HG03442 (cell line): Measurements from ENCODE around the gene BABAM1.
A peak's percentile ranks its signal among the peaks of the same experiment; 100 is the strongest.

Experiments
- ATAC-seq: cut with Tn5 transposase; IDR thresholded peaks from one replicate; pipeline ENCODE4 v1.9.1; 2021; ENCODE audit warnings: mild to moderate bottlenecking, moderate library complexity; ENCODE audit not compliant: unreplicated experiment

BABAM1 gene

DNA sequence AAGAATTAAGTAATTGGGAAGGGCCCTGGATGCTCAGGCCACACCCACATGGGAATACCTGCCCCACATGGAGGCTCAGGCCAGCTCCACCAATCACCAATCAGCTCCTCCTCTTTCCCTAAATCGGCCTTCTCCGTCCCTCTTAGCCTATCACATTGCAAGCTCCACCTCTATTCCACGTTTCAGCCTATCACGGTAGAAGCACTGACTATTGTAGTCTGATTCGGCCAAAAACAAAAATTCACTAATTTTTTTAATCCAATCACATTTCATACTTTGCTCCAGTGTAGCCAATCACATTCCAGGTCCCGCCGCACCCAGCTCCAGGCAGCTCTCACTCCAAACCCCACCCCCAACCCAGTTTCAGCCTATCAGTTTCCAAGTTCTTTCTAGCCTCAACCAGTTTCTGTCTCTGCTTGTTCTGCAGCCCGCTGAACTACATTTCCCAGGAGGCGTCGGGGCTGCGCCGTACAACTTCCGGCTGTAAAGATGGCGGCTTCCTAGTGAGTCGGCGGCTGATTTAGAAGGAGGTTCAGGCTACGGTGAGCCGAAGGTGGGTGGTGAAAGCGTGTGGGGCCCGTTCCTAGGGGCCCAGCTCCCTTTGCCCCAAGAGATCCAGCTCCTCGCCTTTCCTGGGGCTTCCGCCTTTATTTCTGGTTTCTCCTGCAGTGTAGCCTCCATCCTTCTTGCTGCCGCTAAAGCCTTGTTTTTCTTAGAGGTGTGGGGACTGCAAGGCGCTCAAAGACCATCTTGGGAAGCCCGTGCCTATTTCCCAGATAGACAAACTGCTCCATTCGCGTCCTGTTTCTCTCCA is at the start of gene BABAM1:
BABAM1 (plus strand) TSS at position 469 of the 814 bp plus-strand sequence. CDS start 1,364 bp downstream, outside the sequence.
- peak; percentile 89 for ATAC-seq

DNA sequence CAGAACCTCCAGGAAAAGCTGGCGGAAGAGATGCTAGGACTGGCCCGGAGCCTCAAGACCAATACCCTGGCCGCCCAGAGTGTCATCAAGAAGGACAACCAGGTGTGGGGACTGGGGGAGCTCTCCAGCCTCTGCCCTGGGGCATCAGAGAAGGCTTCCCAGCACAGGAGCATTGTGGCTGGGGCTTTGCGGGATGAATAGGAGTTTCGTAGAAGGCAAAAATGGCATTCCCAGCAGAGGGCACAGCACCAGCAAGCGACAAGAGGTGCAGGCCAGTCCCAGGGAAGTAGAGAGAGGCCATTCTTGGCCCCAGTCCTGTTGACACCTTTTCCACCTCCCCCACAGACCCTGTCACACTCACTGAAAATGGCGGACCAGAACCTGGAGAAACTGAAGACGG is 48.0 kb upstream of the BABAM1 start:
- no peak for ATAC-seq

DNA sequence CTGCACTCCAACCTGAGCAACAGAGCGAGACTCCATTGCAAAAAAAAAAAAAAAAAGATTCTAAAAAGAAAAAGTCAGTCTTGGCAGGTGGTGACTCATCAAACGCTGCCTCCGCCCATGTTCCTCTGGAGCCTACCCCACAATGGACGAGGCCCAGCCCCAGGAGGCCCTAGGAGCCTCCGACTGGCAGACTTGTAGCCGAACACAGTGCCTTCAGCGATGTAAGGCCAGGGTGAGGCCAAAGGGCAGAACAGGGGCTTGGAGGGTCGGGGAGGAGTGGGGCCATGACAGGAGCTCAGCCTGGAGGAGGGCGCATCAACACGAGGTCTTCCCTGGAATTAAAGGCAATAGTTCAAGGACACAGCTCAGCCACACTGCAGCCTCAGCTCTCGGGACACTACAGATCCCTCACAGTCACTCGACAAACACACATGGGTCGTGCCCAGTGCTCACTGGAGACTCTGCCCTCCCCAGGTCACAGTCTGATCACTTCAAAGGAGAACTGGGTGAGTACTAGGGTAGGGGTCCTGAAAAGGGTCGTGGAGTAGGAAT is 47.0 kb upstream of the BABAM1 start:
- no peak for ATAC-seq

DNA sequence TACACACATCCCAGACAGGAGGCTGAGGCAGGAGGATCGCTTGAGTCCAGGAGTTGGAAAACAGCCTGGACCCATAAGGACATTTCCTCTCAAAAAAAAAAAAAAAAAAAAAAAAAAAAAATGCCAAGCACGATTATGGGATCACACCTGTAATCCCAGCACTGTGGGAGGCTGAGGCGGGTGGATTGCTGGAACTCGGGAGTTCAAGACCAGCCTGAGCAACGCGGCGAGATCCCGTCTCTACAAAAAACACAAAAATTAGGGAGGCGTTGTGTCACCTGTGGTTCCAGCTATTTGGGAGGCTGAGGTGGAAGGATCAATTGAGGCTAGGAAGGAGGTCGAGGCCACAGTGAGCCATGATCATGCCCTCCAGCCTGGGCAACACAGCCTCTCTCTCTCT is 42.2 kb upstream of the BABAM1 start:
- no peak for ATAC-seq

- peak; percentile 87 for ATAC-seq
Measured at GRCh38 chr19:17226002-17226933, 41.0 kb upstream of the BABAM1 start, which contains the start of gene OCEL1. Gene OCEL1 (plus strand): TSS chr19:17226226. CDS start chr19:17226248, 22 bp downstream.

DNA sequence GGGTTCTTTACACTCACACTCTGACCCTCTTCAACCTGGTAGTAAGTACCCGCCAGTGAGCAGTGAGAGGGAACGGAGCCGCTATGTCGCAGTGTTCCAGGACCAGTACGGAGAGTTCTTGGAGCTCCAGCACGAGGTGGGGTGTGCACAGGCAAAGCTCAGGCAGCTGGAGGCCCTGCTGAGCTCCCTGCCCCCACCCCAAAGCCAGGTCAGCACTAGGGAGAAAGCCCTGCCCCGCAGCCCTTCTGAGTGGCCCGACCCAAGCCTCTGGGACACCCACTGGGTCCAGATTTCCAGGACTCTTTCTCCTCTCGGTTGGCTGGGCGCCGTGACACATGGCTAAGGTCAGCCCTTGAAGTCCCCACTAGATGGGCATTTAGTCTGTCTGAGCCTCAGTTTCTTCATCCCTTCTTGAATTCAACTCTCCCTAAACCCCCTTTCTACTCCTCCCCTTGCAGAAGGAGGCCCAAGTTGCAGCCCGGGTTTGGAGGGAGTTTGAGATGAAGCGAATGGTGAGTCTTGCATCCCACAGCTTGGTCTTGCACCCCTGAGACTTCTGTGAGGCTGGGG is 39.4 kb upstream of the BABAM1 start:
- no peak for ATAC-seq

- no peak for ATAC-seq
Measured at GRCh38 chr19:17229890-17230289, 37.4 kb upstream of the BABAM1 start.

DNA sequence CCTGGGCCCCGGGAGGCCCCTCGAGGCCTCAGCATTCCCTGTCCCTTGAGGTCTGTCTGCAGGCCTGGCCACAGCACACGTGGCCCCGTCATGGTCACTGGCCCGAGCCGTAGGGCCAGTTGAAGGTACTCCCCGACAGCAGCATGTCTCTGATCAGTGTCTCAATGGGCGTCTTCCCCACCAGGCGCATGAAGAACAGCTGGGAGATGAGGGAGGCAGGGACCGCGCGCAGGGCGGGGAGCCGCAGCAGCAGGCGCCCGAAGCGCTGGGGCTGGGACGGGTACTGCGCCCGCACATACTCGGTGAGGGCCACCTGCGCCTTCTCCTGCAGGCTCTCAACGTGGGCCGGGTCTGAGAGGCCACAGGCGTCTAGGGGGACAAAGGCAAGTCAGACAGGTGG is 35.0 kb upstream of the BABAM1 start:
- ATAC-seq = no peak

DNA sequence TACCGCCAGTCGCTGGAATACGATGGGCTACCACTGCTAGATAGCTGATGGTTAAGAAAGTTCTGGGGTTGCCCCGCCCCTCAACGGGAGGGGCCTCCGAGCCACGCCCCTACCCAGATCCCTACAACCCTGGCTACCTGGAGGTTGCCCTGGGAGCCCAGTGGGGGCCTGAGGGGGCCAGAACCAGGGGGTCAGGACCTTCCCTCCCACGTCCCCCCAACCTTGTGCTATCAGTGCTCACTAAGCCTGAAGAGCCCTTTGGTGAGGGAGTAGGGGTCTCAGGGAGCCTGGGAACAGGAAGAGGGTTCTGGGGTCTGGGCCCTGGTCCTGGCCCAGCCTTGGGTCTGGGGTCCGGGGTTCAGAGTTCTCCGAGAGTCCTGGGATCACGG is 32.3 kb upstream of the BABAM1 start:
- ATAC-seq = no peak

DNA sequence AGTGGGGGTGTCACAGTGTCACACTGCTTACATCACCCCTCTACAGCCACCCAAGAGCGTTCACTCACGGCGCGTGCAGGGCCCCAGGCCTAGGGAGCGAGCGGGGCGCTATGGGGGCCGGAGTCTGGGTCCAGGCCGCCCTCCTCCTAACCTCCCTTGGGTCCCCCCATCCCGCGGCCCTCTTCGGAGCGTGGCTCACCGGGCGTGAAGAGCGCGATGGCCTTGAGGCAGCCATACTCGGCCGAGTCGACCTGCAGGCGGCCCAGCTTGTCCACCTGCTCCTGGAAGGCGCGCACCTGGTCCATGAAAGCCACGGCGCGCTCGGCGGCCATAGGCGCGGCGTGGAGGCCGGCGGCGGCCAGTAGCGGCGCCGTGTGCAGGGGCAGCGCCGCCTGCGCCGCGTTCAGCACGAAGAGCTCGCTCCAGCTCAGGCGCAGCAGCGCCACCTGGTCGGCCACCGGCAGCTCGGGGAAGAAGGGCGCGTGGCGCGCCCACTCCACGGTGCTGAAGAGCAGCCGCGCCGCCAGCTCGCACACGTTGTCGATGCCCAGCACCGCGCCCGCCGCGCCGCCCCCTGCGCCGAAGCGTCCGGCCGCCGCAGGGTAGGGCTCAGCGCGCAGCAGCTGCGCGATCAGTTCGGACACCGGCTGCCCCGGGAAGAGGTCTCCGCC is 31.8 kb upstream of the BABAM1 start:
- peak; percentile 62 for ATAC-seq

DNA sequence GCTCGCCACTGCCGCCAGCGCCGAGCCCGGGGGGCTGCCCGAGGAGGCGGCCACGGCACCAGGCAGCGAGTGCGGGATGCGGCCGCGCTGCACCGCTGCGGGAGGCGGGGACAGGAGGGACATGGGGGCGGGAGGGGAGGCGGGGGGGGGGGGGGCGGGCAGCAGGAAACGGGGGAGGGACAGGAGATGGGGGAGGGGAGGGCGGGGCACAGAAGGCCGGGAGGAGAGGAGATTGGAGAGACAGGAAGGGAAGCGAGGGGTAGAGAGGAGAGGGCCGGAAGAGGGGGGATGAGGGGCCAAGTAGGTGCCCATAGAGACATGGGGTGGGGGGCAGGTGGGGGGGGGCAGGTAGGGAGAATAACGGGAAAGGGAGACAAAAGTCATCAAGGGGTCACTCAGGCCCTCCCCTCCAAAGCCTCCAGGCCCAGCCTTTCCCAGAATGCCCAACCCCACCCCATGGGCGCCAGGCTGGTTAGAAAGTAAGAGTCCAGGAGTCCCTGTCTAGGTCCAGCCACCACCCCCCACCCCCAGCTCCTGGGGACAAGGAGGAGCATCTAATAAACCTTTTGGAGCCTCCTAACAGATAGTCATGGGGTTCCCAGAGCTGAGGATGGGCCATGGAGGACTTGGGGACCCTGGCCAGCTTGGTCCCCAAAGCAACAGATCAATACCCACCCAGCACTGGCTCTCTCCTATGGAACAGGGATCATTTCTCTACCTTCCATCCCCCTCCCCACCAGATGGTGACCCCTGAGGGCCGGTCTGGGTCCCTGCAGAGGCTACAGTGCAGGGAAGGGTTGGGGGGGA is 31.1 kb upstream of the BABAM1 start:
- no peak for ATAC-seq

- no peak for ATAC-seq
Measured at GRCh38 chr19:17236811-17237543, 30.3 kb upstream of the BABAM1 start.

- no peak for ATAC-seq
Measured at GRCh38 chr19:17237747-17238706, 29.2 kb upstream of the BABAM1 start.

DNA sequence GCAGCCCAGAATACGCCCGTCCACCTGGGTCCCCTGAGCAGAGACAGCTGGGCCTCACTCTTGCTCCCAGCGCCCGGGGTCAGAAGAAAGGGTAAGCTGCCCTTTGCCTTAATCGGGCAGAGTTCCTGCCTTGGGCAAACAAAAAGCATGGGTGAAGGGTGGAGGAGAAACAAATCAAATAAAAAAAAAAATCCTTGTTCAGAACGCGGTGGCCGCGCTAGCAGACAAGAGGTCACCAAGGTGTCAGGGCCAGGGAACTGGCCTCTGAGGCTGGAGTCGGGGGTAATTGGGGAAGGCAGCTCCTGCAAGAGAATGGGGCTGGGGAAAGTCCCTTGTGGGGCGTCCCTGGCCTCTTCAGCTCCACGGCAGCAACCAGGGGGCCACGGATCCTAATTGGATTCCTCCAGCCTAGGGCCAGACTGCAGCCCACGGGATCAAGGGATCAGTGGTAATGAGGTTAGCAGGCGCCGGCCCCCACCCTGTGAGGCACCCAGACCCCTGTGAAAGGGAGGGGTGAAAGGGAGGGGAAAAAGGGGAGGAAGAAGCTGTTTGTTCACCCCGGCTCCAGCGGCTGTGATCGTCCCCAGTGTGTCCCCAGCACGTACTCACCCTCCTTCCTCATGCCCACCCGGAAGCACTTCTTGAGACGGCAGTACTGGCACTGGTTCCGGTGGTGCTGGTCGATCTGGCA is 27.0 kb upstream of the BABAM1 start:
- no peak for ATAC-seq

GRCh38 chr19:17240826-17241399 is 26.3 kb upstream of the BABAM1 start:
- no peak for ATAC-seq

DNA sequence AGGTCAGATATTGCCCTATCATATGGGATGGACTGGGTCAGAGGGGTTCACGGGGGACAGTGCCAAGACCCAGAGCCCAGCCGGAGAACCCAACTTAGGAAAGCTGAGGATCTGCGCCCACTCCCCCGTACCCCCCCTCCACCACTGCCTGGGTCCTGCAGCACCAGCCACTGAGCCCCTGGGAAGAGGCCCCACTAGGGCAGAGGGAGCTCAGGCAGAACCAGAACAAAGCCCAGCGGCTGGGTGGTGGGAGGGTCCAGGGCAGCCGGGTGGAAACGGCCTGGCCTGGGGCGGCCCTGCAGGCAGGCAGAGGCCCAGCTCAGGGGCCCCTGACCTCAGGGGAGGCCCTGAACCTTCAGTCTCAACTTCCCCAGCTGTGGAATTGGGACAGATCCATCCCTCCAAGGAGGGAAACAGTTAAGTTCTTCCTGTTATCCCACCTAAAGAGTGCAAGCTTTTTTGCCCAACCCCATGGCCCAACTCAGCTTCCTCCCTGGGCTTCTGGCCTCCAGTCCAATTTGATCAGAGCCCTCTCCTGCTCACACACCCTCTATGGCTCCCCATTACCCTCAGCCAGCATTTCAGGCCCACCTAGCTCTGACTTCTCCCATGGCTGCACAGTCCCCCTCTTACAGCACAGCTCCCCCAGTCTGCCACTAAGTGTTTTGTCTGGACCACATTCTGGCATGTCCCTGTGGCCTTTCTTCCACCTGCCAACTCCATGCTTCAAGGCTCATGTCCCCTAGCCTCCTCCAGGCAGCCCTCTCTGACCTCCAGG is 24.6 kb upstream of the BABAM1 start:
- ATAC-seq = no peak
